Activated CD4-positive, alpha-beta T cell treated with anti-CD3 and anti-CD28 coated beads, Interleukin-2, amount 10 ng/mL, durations not matched to agents 24 days and 14 days (primary cell): ENCODE data around the gene KIF2A. TPM values are rescaled to one million over a fixed set of nuclear protein-coding genes. Genes with fewer than 3 reads are reported as not detected.
"Not testable (repeated sequence)": the region's sequence is repeated elsewhere in the genome, so short reads cannot be mapped to it uniquely, and the experiment has no call there.

Source experiments
- DNase-seq: peaks from one replicate; pipeline ENCODE4 v3.0.0; 2022
- H3K27ac Mint-ChIP-seq: one replicate; pipeline ENCODE4 v1.8.0; 2022; ENCODE audit warnings: mild to moderate bottlenecking, mixed read lengths
- H3K27me3 Mint-ChIP-seq: one replicate; pipeline ENCODE4 v1.8.0; 2022; ENCODE audit warnings: mixed read lengths
- H3K36me3 Mint-ChIP-seq: one replicate; pipeline ENCODE4 v1.8.0; 2022; ENCODE audit warnings: low read depth, mild to moderate bottlenecking, mixed read lengths
- H3K4me1 Mint-ChIP-seq: one replicate; pipeline ENCODE4 v1.8.0; 2021; ENCODE audit warnings: mixed read lengths
- H3K4me3 Mint-ChIP-seq: one replicate; pipeline ENCODE4 v1.8.0; 2022; ENCODE audit warnings: mild to moderate bottlenecking, moderate library complexity, mixed read lengths
- H3K9me3 Mint-ChIP-seq: one replicate; pipeline ENCODE4 v1.8.0; 2021; ENCODE audit warnings: mixed read lengths
- intact Hi-C: fragments of 100-400 bp; cut with micrococcal nuclease; formaldehyde crosslinking; loops from one replicate; pipeline ENCODE4 v1.15.1; 2023
- total RNA-seq: library from RNA; stranded (reverse); gene quantifications from 2 replicates; pipeline ENCODE4 v1.2.3, GENCODE V29; 2022

The KIF2A gene
- total RNA-seq, 1 donor from 2014 or later: 238 TPM

GRCh38 chr5:62281411-62281810 is 24.6 kb upstream of the KIF2A start:
- H3K27ac Mint-ChIP-seq: no peak overlapping the region
- peaks cover 24% of the 10 kb centered on the region for H3K9me3 Mint-ChIP-seq
- H3K27me3 Mint-ChIP-seq: no peaks in the 10 kb centered on the region
- no peak overlapping the region for H3K4me3 Mint-ChIP-seq
- no peak for DNase-seq
- H3K36me3 Mint-ChIP-seq: peaks cover 23% of the 10 kb centered on the region
- intact Hi-C loops: no loop called here
- peaks cover 58% of the 10 kb centered on the region for H3K4me1 Mint-ChIP-seq

- H3K36me3 Mint-ChIP-seq: peaks cover 28% of the 10 kb centered on the region
- DNase-seq: no peak
- H3K4me1 Mint-ChIP-seq: peaks cover 61% of the 10 kb centered on the region
- H3K9me3 Mint-ChIP-seq: peaks cover 28% of the 10 kb centered on the region
- intact Hi-C loops: no loop called here
- no peak overlapping the region for H3K27ac Mint-ChIP-seq
- no peaks in the 10 kb centered on the region for H3K27me3 Mint-ChIP-seq
- no peak overlapping the region for H3K4me3 Mint-ChIP-seq
Observed at GRCh38 chr5:62282064-62282463, 23.9 kb upstream of the KIF2A start.

- H3K27me3 Mint-ChIP-seq: no peaks in the 10 kb centered on the region
- H3K36me3 Mint-ChIP-seq: peaks cover 33% of the 10 kb centered on the region
Observed at GRCh38 chr5:62283005-62283404, 23.0 kb upstream of the KIF2A start.

GRCh38 chr5:62283861-62284260 is 22.1 kb upstream of the KIF2A start:
- Mint-ChIP-seq H3K27ac (peak overlapping the region; percentile 98), H3K27me3 (no peaks in the 10 kb centered on the region), H3K36me3 (peaks cover 34% of the 10 kb centered on the region)

More at GRCh38 chr5:62283005-62283404, 23.0 kb upstream of the KIF2A start:
- H3K4me1 Mint-ChIP-seq: peaks cover 66% of the 10 kb centered on the region
- peak overlapping the region; percentile 46 for H3K27ac Mint-ChIP-seq
- no peak for DNase-seq
- H3K9me3 Mint-ChIP-seq: peaks cover 33% of the 10 kb centered on the region
- intact Hi-C loops: no loop called here
- H3K4me3 Mint-ChIP-seq: no peak overlapping the region

GRCh38 chr5:62284946-62285891 is 20.8 kb upstream of the KIF2A start:
- Mint-ChIP-seq H3K27me3 (no peaks in the 10 kb centered on the region), H3K27ac (peak overlapping the region; percentile 98), H3K4me1 (peaks cover 69% of the 10 kb centered on the region), H3K4me3 (peak overlapping the region; percentile 65), H3K9me3 (peaks cover 33% of the 10 kb centered on the region), H3K36me3 (peaks cover 35% of the 10 kb centered on the region)
- DNase-seq: peak; percentile 88
- intact Hi-C loops: loop anchor here (1.0 to 5.0 kb wide), 9 partner anchors 8 to 119 kb away; no protein-coding TSS in a partner anchor

More at GRCh38 chr5:62283861-62284260, 22.1 kb upstream of the KIF2A start:
- Mint-ChIP-seq H3K4me1 (peaks cover 67% of the 10 kb centered on the region), H3K9me3 (peaks cover 33% of the 10 kb centered on the region), H3K4me3 (peak overlapping the region; percentile 65)
- no peak for DNase-seq
- intact Hi-C loops: loop anchor here (2.0 kb wide), 1 partner anchor 111 kb away; no protein-coding TSS in a partner anchor

- Mint-ChIP-seq H3K4me3 (peak overlapping the region; percentile 18), H3K27me3 (no peaks in the 10 kb centered on the region), H3K9me3 (peaks cover 33% of the 10 kb centered on the region), H3K36me3 (peaks cover 31% of the 10 kb centered on the region), H3K27ac (peak overlapping the region; percentile 81), H3K4me1 (peaks cover 70% of the 10 kb centered on the region)
- intact Hi-C loops: loop anchor here (5.0 kb wide), 2 partner anchors 50 to 65 kb away; no protein-coding TSS in a partner anchor
- DNase-seq: no peak
Observed at GRCh38 chr5:62286834-62287233, 19.2 kb upstream of the KIF2A start.

GRCh38 chr5:62287237-62287636 is 18.8 kb upstream of the KIF2A start:
- H3K9me3 Mint-ChIP-seq: peaks cover 33% of the 10 kb centered on the region
- H3K4me1 Mint-ChIP-seq: peaks cover 71% of the 10 kb centered on the region
- peak overlapping the region; percentile 18 for H3K4me3 Mint-ChIP-seq
- peak overlapping the region; percentile 81 for H3K27ac Mint-ChIP-seq
- no peaks in the 10 kb centered on the region for H3K27me3 Mint-ChIP-seq
- no peak for DNase-seq
- H3K36me3 Mint-ChIP-seq: peaks cover 31% of the 10 kb centered on the region
- intact Hi-C loops: loop anchor here (5.0 kb wide), 2 partner anchors 50 to 65 kb away; no protein-coding TSS in a partner anchor

GRCh38 chr5:62288118-62288517 is 17.9 kb upstream of the KIF2A start:
- H3K36me3 Mint-ChIP-seq: peaks cover 35% of the 10 kb centered on the region
- no peak overlapping the region for H3K4me3 Mint-ChIP-seq
- DNase-seq: no peak
- H3K4me1 Mint-ChIP-seq: peaks cover 75% of the 10 kb centered on the region
- H3K9me3 Mint-ChIP-seq: peaks cover 34% of the 10 kb centered on the region
- intact Hi-C loops: loop anchor here (5.0 kb wide), 2 partner anchors 51 to 66 kb away; no protein-coding TSS in a partner anchor
- H3K27ac Mint-ChIP-seq: peak overlapping the region; percentile 81
- no peaks in the 10 kb centered on the region for H3K27me3 Mint-ChIP-seq

GRCh38 chr5:62289813-62290212 is 16.2 kb upstream of the KIF2A start:
- DNase-seq: no peak
- intact Hi-C loops: loop anchor here (1.0 to 5.0 kb wide), 3 partner anchors 15 to 68 kb away; no protein-coding TSS in a partner anchor
- Mint-ChIP-seq H3K9me3 (peaks cover 35% of the 10 kb centered on the region), H3K4me3 (no peak overlapping the region), H3K27ac (peak overlapping the region; percentile 80), H3K27me3 (no peaks in the 10 kb centered on the region), H3K36me3 (peaks cover 38% of the 10 kb centered on the region), H3K4me1 (peaks cover 66% of the 10 kb centered on the region)

- H3K27ac Mint-ChIP-seq, intact Hi-C loops, H3K4me3 Mint-ChIP-seq, H3K27me3 Mint-ChIP-seq: not testable (repeated sequence)
- peaks cover 30% of the 10 kb centered on the region for H3K9me3 Mint-ChIP-seq
- DNase-seq: peak; percentile 80
- peaks cover 34% of the 10 kb centered on the region for H3K36me3 Mint-ChIP-seq
- H3K4me1 Mint-ChIP-seq: peaks cover 57% of the 10 kb centered on the region
Observed at GRCh38 chr5:62291829-62292228, 14.2 kb upstream of the KIF2A start.

- Mint-ChIP-seq H3K27me3 (no peaks in the 10 kb centered on the region), H3K4me1 (peaks cover 60% of the 10 kb centered on the region), H3K27ac (peak overlapping the region; percentile 83), H3K36me3 (peaks cover 28% of the 10 kb centered on the region), H3K9me3 (peaks cover 22% of the 10 kb centered on the region), H3K4me3 (peak overlapping the region; percentile 73)
- intact Hi-C loops: loop anchor here (1.0 kb wide), 1 partner anchor 12 kb away; no protein-coding TSS in a partner anchor
- peak; percentile 84 for DNase-seq
Observed at GRCh38 chr5:62296998-62297397, 9.0 kb upstream of the KIF2A start.

GRCh38 chr5:62298118-62298517 is 7.9 kb upstream of the KIF2A start:
- intact Hi-C loops: no loop called here
- Mint-ChIP-seq H3K9me3 (peaks cover 16% of the 10 kb centered on the region), H3K4me3 (no peak overlapping the region)

GRCh38 chr5:62299101-62299500 is 6.9 kb upstream of the KIF2A start:
- peak overlapping the region; percentile 92 for H3K27ac Mint-ChIP-seq
- H3K36me3 Mint-ChIP-seq: peaks cover 20% of the 10 kb centered on the region
- no peaks in the 10 kb centered on the region for H3K27me3 Mint-ChIP-seq
- H3K4me3 Mint-ChIP-seq: peak overlapping the region; percentile 75
- DNase-seq: no peak
- intact Hi-C loops: no loop called here
- H3K4me1 Mint-ChIP-seq: peaks cover 59% of the 10 kb centered on the region
- H3K9me3 Mint-ChIP-seq: peaks cover 11% of the 10 kb centered on the region

More at GRCh38 chr5:62298118-62298517, 7.9 kb upstream of the KIF2A start:
- Mint-ChIP-seq H3K27me3 (no peaks in the 10 kb centered on the region), H3K27ac (peak overlapping the region; percentile 4), H3K36me3 (peaks cover 23% of the 10 kb centered on the region), H3K4me1 (peaks cover 56% of the 10 kb centered on the region)
- no peak for DNase-seq

GRCh38 chr5:62299600-62299999 is 6.4 kb upstream of the KIF2A start:
- Mint-ChIP-seq H3K4me1 (peaks cover 57% of the 10 kb centered on the region), H3K27me3 (no peaks in the 10 kb centered on the region)

More at GRCh38 chr5:62299600-62299999, 6.4 kb upstream of the KIF2A start:
- Mint-ChIP-seq H3K4me3 (peak overlapping the region; percentile 75), H3K9me3 (peaks cover 6% of the 10 kb centered on the region), H3K27ac (peak overlapping the region; percentile 92), H3K36me3 (peaks cover 16% of the 10 kb centered on the region)
- peak; percentile 82 for DNase-seq
- intact Hi-C loops: no loop called here
